Neural progenitor cell (in vitro differentiated cells): ENCODE results near the gene STK32B. TPM values are rescaled to one million over a fixed set of nuclear protein-coding genes. Genes with fewer than 3 reads are reported as not detected.
A peak's percentile ranks its signal among the peaks of the same experiment; 100 is the strongest.

Experiments
- DNase-seq: peaks from one replicate; pipeline ENCODE4 v3.0.0-alpha.2; 2016; ENCODE audit warnings: low spot score
- H2AFZ ChIP-seq: fragments of 200-600 bp; sonication (generic); replicated peaks from 2 replicates; pipeline ENCODE4 v1.6.1; 2016; ENCODE audit warnings: antibody characterized with exemption
- H3F3A ChIP-seq: fragments of 200-600 bp; sonication (generic); 2 replicates; pipeline ENCODE4 v1.6.1; 2016; ENCODE audit warnings: antibody characterized with exemption, low read depth
- H3K27ac ChIP-seq: fragments of 200-600 bp; sonication (generic); 2 replicates; pipeline ENCODE4 v1.5.1; 2016; ENCODE audit warnings: mild to moderate bottlenecking
- H3K27me3 ChIP-seq: fragments of 200-600 bp; sonication (generic); 2 replicates; pipeline ENCODE4 v1.6.1; 2016; ENCODE audit warnings: mild to moderate bottlenecking, moderate library complexity
- H3K36me3 ChIP-seq: fragments of 200-600 bp; sonication (generic); 2 replicates; pipeline ENCODE4 v1.5.1; 2016
- H3K4me1 ChIP-seq: fragments of 200-600 bp; sonication (generic); 2 replicates; pipeline ENCODE4 v1.6.1; 2016; ENCODE audit warnings: mixed run types
- H3K4me2 ChIP-seq: fragments of 200-600 bp; sonication (generic); 2 replicates; pipeline ENCODE4 v1.6.1; 2016
- H3K4me3 ChIP-seq: fragments of 200-600 bp; sonication (generic); 2 replicates; pipeline ENCODE4 v1.5.1; 2016
- H3K79me2 ChIP-seq: fragments of 200-600 bp; sonication (generic); 2 replicates; pipeline ENCODE4 v1.6.1; 2016; ENCODE audit warnings: low read depth
- H3K9ac ChIP-seq: fragments of 200-600 bp; sonication (generic); 2 replicates; pipeline ENCODE4 v1.6.1; 2016
- H3K9me3 ChIP-seq: fragments of 200-600 bp; sonication (generic); 2 replicates; pipeline ENCODE4 v1.5.1; 2016; ENCODE audit warnings: low read depth
- H4K20me1 ChIP-seq: fragments of 200-600 bp; sonication (generic); 2 replicates; pipeline ENCODE4 v1.6.1; 2016; ENCODE audit warnings: low read depth
- H3K27ac Mint-ChIP-seq: 3 replicates; pipeline ENCODE4 v1.8.0; 2021; ENCODE audit warnings: mixed read lengths
- H3K27me3 Mint-ChIP-seq: 2 replicates; pipeline ENCODE4 v1.8.0; 2022; ENCODE audit warnings: low read depth, mild to moderate bottlenecking, inconsistent platforms, moderate library complexity, mixed read lengths; ENCODE audit not compliant: insufficient read depth
- H3K36me3 Mint-ChIP-seq: 3 replicates; pipeline ENCODE4 v1.8.0; 2021; ENCODE audit warnings: mixed read lengths
- H3K4me1 Mint-ChIP-seq: 3 replicates; pipeline ENCODE4 v1.8.0; 2021; ENCODE audit warnings: mixed read lengths
- H3K4me3 Mint-ChIP-seq: 3 replicates; pipeline ENCODE4 v1.8.0; 2021; ENCODE audit warnings: mild to moderate bottlenecking, moderate library complexity, mixed read lengths
- H3K9me3 Mint-ChIP-seq: 3 replicates; pipeline ENCODE4 v1.8.0; 2020; ENCODE audit warnings: mixed read lengths
- EZH2 ChIP-seq: fragments of 200-600 bp; sonication (generic); IDR thresholded peaks from 2 replicates; pipeline ENCODE4 v1.6.1; 2017; ENCODE audit warnings: antibody characterized with exemption, mild to moderate bottlenecking, moderate library complexity
- EZH2phosphoT487 ChIP-seq: fragments of 200-600 bp; sonication (generic); IDR thresholded peaks from 2 replicates; pipeline ENCODE4 v1.6.1; 2017; ENCODE audit warnings: antibody characterized with exemption
- total RNA-seq: library from RNA; depleted of rRNA; stranded (reverse); fragments of >200 nt; gene quantifications from 2 replicates; pipeline ENCODE4 v1.2.3, GENCODE V29; 2015; ENCODE audit warnings: low replicate concordance
- TF ChIP-seq, protein P1 (sequence below): fragments of 200-600 bp; sonication (generic); IDR thresholded peaks from 2 replicates; pipeline ENCODE4 v1.5.1; 2017; ENCODE audit warnings: antibody characterized with exemption, mild to moderate bottlenecking

The STK32B gene
- total RNA-seq, 1 donor from 2014 or later: 2.5 TPM

GRCh38 chr4:5528031-5528436 is 476.8 kb downstream of the STK32B start:
- H3K4me3 Mint-ChIP-seq: no peak overlapping the region
- Histone ChIP-seq H3K4me3 (no peak overlapping the region), H3K4me2 (no peak overlapping the region), H3K36me3 (no peaks in the 10 kb centered on the region), H3F3A (no peaks in the 10 kb centered on the region), H3K4me1 (peaks cover 20% of the 10 kb centered on the region), H3K27me3 (no peaks in the 10 kb centered on the region), H3K27ac (no peak overlapping the region), H2AFZ (no peak overlapping the region), H3K79me2 (no peaks in the 10 kb centered on the region), H3K9me3 (no peaks in the 10 kb centered on the region), H4K20me1 (no peaks in the 10 kb centered on the region), H3K9ac (no peak overlapping the region)
- no peaks in the 10 kb centered on the region for H3K9me3 Mint-ChIP-seq
- no peaks in the 10 kb centered on the region for H3K36me3 Mint-ChIP-seq
- no peak for DNase-seq
- TF ChIP-seq, protein P1, sequence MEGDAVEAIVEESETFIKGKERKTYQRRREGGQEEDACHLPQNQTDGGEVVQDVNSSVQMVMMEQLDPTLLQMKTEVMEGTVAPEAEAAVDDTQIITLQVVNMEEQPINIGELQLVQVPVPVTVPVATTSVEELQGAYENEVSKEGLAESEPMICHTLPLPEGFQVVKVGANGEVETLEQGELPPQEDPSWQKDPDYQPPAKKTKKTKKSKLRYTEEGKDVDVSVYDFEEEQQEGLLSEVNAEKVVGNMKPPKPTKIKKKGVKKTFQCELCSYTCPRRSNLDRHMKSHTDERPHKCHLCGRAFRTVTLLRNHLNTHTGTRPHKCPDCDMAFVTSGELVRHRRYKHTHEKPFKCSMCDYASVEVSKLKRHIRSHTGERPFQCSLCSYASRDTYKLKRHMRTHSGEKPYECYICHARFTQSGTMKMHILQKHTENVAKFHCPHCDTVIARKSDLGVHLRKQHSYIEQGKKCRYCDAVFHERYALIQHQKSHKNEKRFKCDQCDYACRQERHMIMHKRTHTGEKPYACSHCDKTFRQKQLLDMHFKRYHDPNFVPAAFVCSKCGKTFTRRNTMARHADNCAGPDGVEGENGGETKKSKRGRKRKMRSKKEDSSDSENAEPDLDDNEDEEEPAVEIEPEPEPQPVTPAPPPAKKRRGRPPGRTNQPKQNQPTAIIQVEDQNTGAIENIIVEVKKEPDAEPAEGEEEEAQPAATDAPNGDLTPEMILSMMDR: no peak
- TF ChIP-seq EZH2phosphoT487 (no peak), EZH2 (no peak)
- H3K4me1 Mint-ChIP-seq: peaks cover 32% of the 10 kb centered on the region
- peak overlapping the region; percentile 12 for H3K27ac Mint-ChIP-seq
- H3K27me3 Mint-ChIP-seq: peaks cover 7% of the 10 kb centered on the region

- H3K27ac Mint-ChIP-seq: no peak overlapping the region
- TF ChIP-seq, protein P1: no peak
- TF ChIP-seq EZH2phosphoT487 (no peak), EZH2 (no peak)
Observed at GRCh38 chr4:5532100-5532499, 480.8 kb downstream of the STK32B start.

DNA sequence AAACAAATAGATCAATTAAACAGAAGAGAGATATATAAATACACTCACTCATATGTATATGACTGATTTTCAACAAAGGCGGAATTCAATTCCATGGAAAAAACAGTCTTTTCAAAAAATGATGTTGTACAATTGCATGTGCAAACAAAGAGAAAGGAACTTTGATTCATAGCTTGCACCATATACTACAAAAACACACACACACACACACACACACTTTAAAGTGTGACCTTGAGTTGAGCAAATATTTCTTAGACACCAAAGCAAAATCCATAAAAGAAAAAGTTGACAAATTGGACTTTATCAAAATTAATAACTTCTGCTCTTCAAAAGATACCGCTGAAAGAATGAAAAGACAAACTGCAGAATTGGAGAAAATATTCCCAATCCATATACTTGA is 488.3 kb downstream of the STK32B start:
- Histone ChIP-seq H3K4me3 (no peak overlapping the region), H3K27me3 (no peaks in the 10 kb centered on the region), H3K79me2 (no peaks in the 10 kb centered on the region), H3K9ac (no peak overlapping the region), H3K36me3 (no peaks in the 10 kb centered on the region), H2AFZ (no peak overlapping the region), H4K20me1 (no peaks in the 10 kb centered on the region), H3K27ac (no peak overlapping the region), H3F3A (no peaks in the 10 kb centered on the region), H3K4me2 (no peak overlapping the region), H3K4me1 (no peaks in the 10 kb centered on the region), H3K9me3 (no peaks in the 10 kb centered on the region)
- H3K4me3 Mint-ChIP-seq: no peak overlapping the region
- no peaks in the 10 kb centered on the region for H3K27me3 Mint-ChIP-seq
- peaks cover 5% of the 10 kb centered on the region for H3K4me1 Mint-ChIP-seq
- no peak for DNase-seq
- H3K36me3 Mint-ChIP-seq: no peaks in the 10 kb centered on the region
- H3K9me3 Mint-ChIP-seq: no peaks in the 10 kb centered on the region
- TF ChIP-seq EZH2 (no peak), EZH2phosphoT487 (no peak)
- TF ChIP-seq, protein P1: no peak
- H3K27ac Mint-ChIP-seq: no peak overlapping the region

More at GRCh38 chr4:5532100-5532499, 480.8 kb downstream of the STK32B start:
- peaks cover 5% of the 10 kb centered on the region for H3K4me1 ChIP-seq
- no peaks in the 10 kb centered on the region for H3K27me3 Mint-ChIP-seq
- H2AFZ ChIP-seq: no peak overlapping the region
- no peaks in the 10 kb centered on the region for H3K9me3 ChIP-seq
- no peaks in the 10 kb centered on the region for H3K79me2 ChIP-seq
- no peaks in the 10 kb centered on the region for H3K36me3 Mint-ChIP-seq
- H3F3A ChIP-seq: no peaks in the 10 kb centered on the region
- H3K9ac ChIP-seq: no peak overlapping the region
- DNase-seq: no peak
- no peak overlapping the region for H3K4me3 Mint-ChIP-seq
- no peak overlapping the region for H3K27ac ChIP-seq
- peaks cover 11% of the 10 kb centered on the region for H3K4me1 Mint-ChIP-seq
- H3K9me3 Mint-ChIP-seq: no peaks in the 10 kb centered on the region
- no peak overlapping the region for H3K4me3 ChIP-seq
- no peak overlapping the region for H3K4me2 ChIP-seq
- H3K27me3 ChIP-seq: no peaks in the 10 kb centered on the region
- H3K36me3 ChIP-seq: no peaks in the 10 kb centered on the region
- no peaks in the 10 kb centered on the region for H4K20me1 ChIP-seq
